Testis (tissue), 2 donors: ENCODE results near the gene EGFL8.

Experiments used
- CTCF ChIP-seq, 3 experiments: fragments of 450-650 bp in 2 of 3; fragments of 200-600 bp in 1 of 3; sonication (generic) in 1 of 3; IDR thresholded peaks; one replicate each; pipeline ENCODE4 v1.5.1; 2016 to 2019; ENCODE audit warnings: antibody characterized with exemption in 3 of 3, mild to moderate bottlenecking in 2 of 3, moderate library complexity in 1 of 3
- POLR2A ChIP-seq: fragments of 450-650 bp; IDR thresholded peaks from one replicate; pipeline ENCODE4 v1.6.1; 2017; ENCODE audit warnings: antibody characterized with exemption, mild to moderate bottlenecking, moderate library complexity

- TF ChIP-seq POLR2A (no peak), CTCF (IDR thresholded peaks at IDR 0.05) (no peak)
Measured at GRCh38 chr6:32198345-32198696, 33.9 kb downstream of the EGFL8 start.
